Mesendoderm (in vitro differentiated cells): ENCODE measurements around the gene CLN5.

Experiments
- DNase-seq: peaks from one replicate; pipeline ENCODE4 v3.0.0; 2013
- H2AK5ac ChIP-seq: 2 replicates; pipeline ENCODE4 v1.6.1; 2013; ENCODE audit warnings: low read length, inconsistent platforms
- H2BK120ac ChIP-seq: 2 replicates; pipeline ENCODE4 v1.6.1; 2013; ENCODE audit warnings: low read depth, mild to moderate bottlenecking, low read length, moderate library complexity, mixed read lengths
- H2BK15ac ChIP-seq: replicated peaks from 2 replicates; pipeline ENCODE4 v1.6.1; 2013; ENCODE audit warnings: low read depth, mild to moderate bottlenecking, moderate library complexity
- H2BK5ac ChIP-seq: 2 replicates; pipeline ENCODE4 v1.6.1; 2013; ENCODE audit warnings: low read length, inconsistent platforms
- H3K18ac ChIP-seq: 2 replicates; pipeline ENCODE4 v1.6.1; 2013; ENCODE audit warnings: mild to moderate bottlenecking, low read length, mixed read lengths
- H3K23ac ChIP-seq: one replicate; pipeline ENCODE4 v1.6.1; 2013; ENCODE audit warnings: low read length
- H3K27ac ChIP-seq: 2 replicates; pipeline ENCODE4 v1.5.1; 2013; ENCODE audit warnings: low read depth, mild to moderate bottlenecking, inconsistent platforms, low read length, moderate library complexity
- H3K27me3 ChIP-seq: 2 replicates; pipeline ENCODE4 v1.6.1; 2013; ENCODE audit warnings: low read length, control low read depth, mild to moderate bottlenecking, inconsistent platforms; ENCODE audit not compliant: insufficient read depth, poor library complexity
- H3K36me3 ChIP-seq: 2 replicates; pipeline ENCODE4 v1.6.1; 2013; ENCODE audit warnings: low read length, inconsistent platforms; ENCODE audit not compliant: control insufficient read depth, insufficient read depth
- H3K4ac ChIP-seq: one replicate; pipeline ENCODE4 v1.6.1; 2013; ENCODE audit warnings: low read depth, mild to moderate bottlenecking, low read length, moderate library complexity
- H3K4me1 ChIP-seq: 2 replicates; pipeline ENCODE4 v1.6.1; 2013; ENCODE audit warnings: low read depth, low read length, inconsistent platforms; ENCODE audit not compliant: control insufficient read depth
- H3K4me2 ChIP-seq: 2 replicates; pipeline ENCODE4 v1.6.1; 2013; ENCODE audit warnings: low read length
- H3K4me3 ChIP-seq: 2 replicates; pipeline ENCODE4 v1.5.1; 2013; ENCODE audit warnings: mild to moderate bottlenecking, low read length
- H3K56ac ChIP-seq: one replicate; pipeline ENCODE4 v1.6.1; 2013; ENCODE audit warnings: low read length
- H3K79me1 ChIP-seq: 2 replicates; pipeline ENCODE4 v1.6.1; 2013; ENCODE audit warnings: low read length, inconsistent platforms
- H3K79me2 ChIP-seq: 2 replicates; pipeline ENCODE4 v1.6.1; 2013; ENCODE audit warnings: mild to moderate bottlenecking, low read length; ENCODE audit not compliant: control insufficient read depth, insufficient read depth
- H3K9ac ChIP-seq: 2 replicates; pipeline ENCODE4 v1.6.1; 2013; ENCODE audit warnings: low read length, inconsistent platforms
- H4K5ac ChIP-seq: one replicate; pipeline ENCODE4 v1.6.1; 2013; ENCODE audit warnings: low read length
- H4K8ac ChIP-seq: one replicate; pipeline ENCODE4 v1.6.1; 2013; ENCODE audit warnings: low read depth, mild to moderate bottlenecking, control low read depth, low read length, moderate library complexity
- WGBS: extraction: QIAGEN DNeasy Blood & Tissue Kit; methylation state at CpG from one replicate; pipeline ENCODE4 v1.1.7; 2013; ENCODE audit warnings: low lambda C conversion rate, missing lambda C conversion rate; ENCODE audit not compliant: insufficient coverage; ENCODE audit errors: extremely low coverage; 5-methylcytosine and 5-hydroxymethylcytosine counted together

The CLN5 gene

DNA sequence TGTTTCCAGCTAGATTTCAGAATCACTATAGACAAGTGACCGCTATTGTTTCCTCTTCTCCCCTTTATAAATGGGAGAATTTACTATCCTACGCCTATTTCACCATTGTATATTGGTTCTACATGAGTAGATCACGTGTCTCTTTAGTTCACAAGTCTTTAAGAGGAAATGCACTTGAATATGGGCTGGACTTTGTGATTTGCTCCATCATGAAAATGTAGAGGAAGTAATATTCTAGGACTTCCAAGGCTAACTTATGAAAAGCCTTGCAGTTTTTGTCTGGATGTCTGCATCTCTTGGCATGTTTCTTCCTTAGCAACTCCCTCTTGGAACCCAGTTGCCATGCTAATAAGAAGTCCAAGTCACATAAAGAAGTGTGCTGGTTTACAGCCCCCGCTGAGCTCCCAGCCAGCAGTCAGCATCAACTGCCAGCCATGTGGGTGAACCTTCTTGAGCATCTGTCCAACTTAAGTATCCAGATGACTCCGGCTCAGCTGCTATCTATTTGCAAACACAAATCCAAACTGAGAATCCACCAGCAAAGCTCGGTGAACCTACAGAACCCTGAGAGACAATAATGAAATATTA, 39.9 kb downstream of the CLN5 start:
- Histone ChIP-seq H3K4ac (no peak overlapping the region), H3K23ac (no peak overlapping the region), H3K56ac (no peak overlapping the region), H3K4me1 (peaks cover 2% of the 10 kb centered on the region), H3K4me3 (no peak overlapping the region), H3K79me1 (no peaks in the 10 kb centered on the region), H3K27me3 (no peaks in the 10 kb centered on the region), H2BK5ac (no peak overlapping the region), H4K8ac (no peak overlapping the region), H2BK15ac (no peak overlapping the region), H3K79me2 (no peaks in the 10 kb centered on the region), H3K9ac (no peak overlapping the region), H3K4me2 (no peak overlapping the region), H3K18ac (no peak overlapping the region), H2AK5ac (no peak overlapping the region), H3K36me3 (no peaks in the 10 kb centered on the region), H3K27ac (no peak overlapping the region), H4K5ac (no peak overlapping the region), H2BK120ac (no peak overlapping the region)
- DNase-seq = no peak
- WGBS = no CpG with 5 or more reads among the region's 6 CpGs

GRCh38 chr13:77033717-77034302, 41.9 kb downstream of the CLN5 start:
- H3K79me1 ChIP-seq = no peaks in the 10 kb centered on the region
- H3K4me2 ChIP-seq = no peak overlapping the region
- H2BK120ac ChIP-seq = no peak overlapping the region
- H3K18ac ChIP-seq = no peak overlapping the region
- H3K4ac ChIP-seq = no peak overlapping the region
- no peak overlapping the region for H4K8ac ChIP-seq
- no peaks in the 10 kb centered on the region for H3K36me3 ChIP-seq
- no peak overlapping the region for H2BK5ac ChIP-seq
- no peak overlapping the region for H4K5ac ChIP-seq
- no peak overlapping the region for H2AK5ac ChIP-seq
- no peak overlapping the region for H3K9ac ChIP-seq
- no peaks in the 10 kb centered on the region for H3K79me2 ChIP-seq
- no CpG with 5 or more reads among the region's 4 CpGs for WGBS
- no peak for DNase-seq
- H3K23ac ChIP-seq = no peak overlapping the region
- no peak overlapping the region for H3K56ac ChIP-seq
- no peak overlapping the region for H3K27ac ChIP-seq
- no peak overlapping the region for H2BK15ac ChIP-seq
- H3K27me3 ChIP-seq = no peaks in the 10 kb centered on the region
- H3K4me1 ChIP-seq = no peaks in the 10 kb centered on the region
- H3K4me3 ChIP-seq = no peak overlapping the region

GRCh38 chr13:77034881-77035280, 43.0 kb downstream of the CLN5 start:
- no CpG with 5 or more reads among the region's 5 CpGs for WGBS
- Histone ChIP-seq H4K5ac (no peak overlapping the region), H2BK5ac (no peak overlapping the region), H3K27me3 (no peaks in the 10 kb centered on the region), H3K4me1 (no peaks in the 10 kb centered on the region), H3K18ac (no peak overlapping the region), H3K27ac (no peak overlapping the region), H2BK15ac (no peak overlapping the region), H3K56ac (no peak overlapping the region), H3K4ac (no peak overlapping the region), H4K8ac (no peak overlapping the region), H2BK120ac (no peak overlapping the region), H3K4me2 (no peak overlapping the region), H3K36me3 (no peaks in the 10 kb centered on the region), H3K23ac (no peak overlapping the region), H3K4me3 (no peak overlapping the region), H2AK5ac (no peak overlapping the region), H3K79me2 (no peaks in the 10 kb centered on the region), H3K9ac (no peak overlapping the region), H3K79me1 (no peaks in the 10 kb centered on the region)
- DNase-seq = no peak

GRCh38 chr13:77036279-77036678, 44.4 kb downstream of the CLN5 start:
- H3K4me3 ChIP-seq = no peak overlapping the region
- H3K4me1 ChIP-seq = no peaks in the 10 kb centered on the region
- H3K56ac ChIP-seq = no peak overlapping the region
- H3K4ac ChIP-seq = no peak overlapping the region
- no peak overlapping the region for H4K5ac ChIP-seq
- H3K18ac ChIP-seq = no peak overlapping the region
- H3K79me2 ChIP-seq = no peaks in the 10 kb centered on the region
- H3K79me1 ChIP-seq = no peaks in the 10 kb centered on the region
- H2BK120ac ChIP-seq = no peak overlapping the region
- no peak overlapping the region for H3K4me2 ChIP-seq
- no peak overlapping the region for H4K8ac ChIP-seq
- H3K27me3 ChIP-seq = no peaks in the 10 kb centered on the region
- no peak overlapping the region for H2AK5ac ChIP-seq
- no peak overlapping the region for H3K27ac ChIP-seq
- H3K9ac ChIP-seq = no peak overlapping the region
- H3K23ac ChIP-seq = no peak overlapping the region
- no peak for DNase-seq
- no peaks in the 10 kb centered on the region for H3K36me3 ChIP-seq
- no peak overlapping the region for H2BK5ac ChIP-seq
- no peak overlapping the region for H2BK15ac ChIP-seq
- WGBS = no CpG with 5 or more reads among the region's 1 CpG

- Histone ChIP-seq H3K9ac (no peak overlapping the region), H4K5ac (no peak overlapping the region), H3K27ac (no peak overlapping the region), H2AK5ac (no peak overlapping the region), H2BK15ac (no peak overlapping the region), H3K4me3 (no peak overlapping the region), H3K27me3 (no peaks in the 10 kb centered on the region), H2BK5ac (no peak overlapping the region), H3K79me1 (no peaks in the 10 kb centered on the region), H3K79me2 (no peaks in the 10 kb centered on the region), H3K4me2 (no peak overlapping the region), H3K36me3 (no peaks in the 10 kb centered on the region), H3K4ac (no peak overlapping the region), H4K8ac (no peak overlapping the region), H3K18ac (no peak overlapping the region), H2BK120ac (no peak overlapping the region), H3K23ac (no peak overlapping the region), H3K4me1 (no peaks in the 10 kb centered on the region), H3K56ac (no peak overlapping the region)
- no CpG with 5 or more reads among the region's 5 CpGs for WGBS
- no peak for DNase-seq
Measured at GRCh38 chr13:77038907-77039480, 47.1 kb downstream of the CLN5 start.

DNA sequence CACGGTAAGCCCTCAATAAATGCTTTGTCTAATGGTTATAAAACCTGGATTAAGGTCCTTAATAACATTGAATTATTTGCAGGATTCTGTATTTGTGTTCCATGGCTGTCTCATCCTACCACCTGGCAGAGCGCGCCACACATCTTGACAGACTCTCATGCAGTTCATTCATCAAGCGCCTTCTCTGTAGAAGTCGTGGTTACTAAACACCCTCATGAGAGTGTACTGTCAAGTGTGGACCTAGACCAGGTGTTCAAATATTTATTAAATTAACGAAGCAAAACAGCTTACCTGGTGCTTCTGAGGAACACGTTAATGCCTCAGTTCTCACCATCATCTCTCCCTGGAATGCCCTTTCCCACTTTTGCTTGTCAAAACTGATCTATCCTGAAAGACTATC, 48.2 kb downstream of the CLN5 start:
- no peaks in the 10 kb centered on the region for H3K36me3 ChIP-seq
- no peak overlapping the region for H2BK15ac ChIP-seq
- no peak overlapping the region for H3K18ac ChIP-seq
- H3K4me1 ChIP-seq = no peaks in the 10 kb centered on the region
- H3K27me3 ChIP-seq = no peaks in the 10 kb centered on the region
- H2AK5ac ChIP-seq = no peak overlapping the region
- H3K23ac ChIP-seq = no peak overlapping the region
- H3K4me3 ChIP-seq = no peak overlapping the region
- no peak for DNase-seq
- no peak overlapping the region for H2BK120ac ChIP-seq
- H3K79me2 ChIP-seq = no peaks in the 10 kb centered on the region
- H3K4ac ChIP-seq = no peak overlapping the region
- H3K9ac ChIP-seq = no peak overlapping the region
- no peak overlapping the region for H3K27ac ChIP-seq
- WGBS = no CpG with 5 or more reads among the region's 7 CpGs
- no peak overlapping the region for H3K56ac ChIP-seq
- H3K4me2 ChIP-seq = no peak overlapping the region
- H2BK5ac ChIP-seq = no peak overlapping the region
- no peaks in the 10 kb centered on the region for H3K79me1 ChIP-seq
- H4K5ac ChIP-seq = no peak overlapping the region
- H4K8ac ChIP-seq = no peak overlapping the region
